ENCODE measurements around the gene PAWR.
"Not testable (repeated sequence)": the region's sequence is repeated elsewhere in the genome, so short reads cannot be mapped to it uniquely, and the experiment has no call there.

The PAWR gene

DNA sequence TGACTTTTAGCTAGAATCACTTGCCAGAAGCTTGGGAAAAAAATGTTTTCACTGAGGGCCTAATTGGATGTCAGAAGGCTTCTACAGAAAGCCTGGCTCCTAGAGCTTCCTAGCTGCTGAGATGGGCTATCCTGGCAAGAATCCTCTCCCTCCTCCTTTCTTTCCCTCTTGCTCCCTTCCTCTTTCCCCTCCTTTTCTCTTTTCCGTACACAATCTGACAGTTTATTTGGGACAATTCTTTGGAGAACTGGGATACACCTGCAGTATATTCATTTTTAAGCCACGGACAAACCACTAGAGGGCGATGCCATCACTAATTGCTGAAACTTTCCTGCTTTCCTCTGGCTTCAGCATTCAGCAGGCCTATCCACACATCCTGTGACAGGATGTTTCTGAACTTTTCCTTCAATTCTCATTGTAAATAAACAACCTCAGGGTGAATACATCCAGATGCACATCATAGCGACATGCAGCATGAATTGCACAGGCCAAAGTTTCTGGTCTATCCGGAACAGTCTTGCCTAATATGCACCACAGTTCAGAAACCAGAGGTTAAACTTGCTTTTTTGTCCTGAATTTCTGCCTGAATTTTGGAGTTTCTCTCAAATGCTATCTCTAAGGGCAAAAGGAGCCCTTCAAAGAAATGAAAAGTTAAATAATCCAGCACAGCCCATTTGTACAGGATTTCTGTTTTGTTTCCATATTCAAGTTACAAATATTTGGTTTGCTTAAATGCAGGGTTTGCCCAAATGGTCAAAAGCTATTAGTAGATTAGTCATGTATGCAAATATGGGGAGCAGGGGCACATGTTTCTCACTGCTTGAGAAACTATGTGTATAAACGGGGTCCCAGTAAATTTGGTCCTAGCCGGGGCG lies 142.8 kb downstream of the PAWR start:
- 0 out of 2 replicates have a peak overlapping the region, but pooled peaks have one; percentile 9 for H3K4me3 ChIP-seq (ENCODE audit: low read depth, low read length)

DNA sequence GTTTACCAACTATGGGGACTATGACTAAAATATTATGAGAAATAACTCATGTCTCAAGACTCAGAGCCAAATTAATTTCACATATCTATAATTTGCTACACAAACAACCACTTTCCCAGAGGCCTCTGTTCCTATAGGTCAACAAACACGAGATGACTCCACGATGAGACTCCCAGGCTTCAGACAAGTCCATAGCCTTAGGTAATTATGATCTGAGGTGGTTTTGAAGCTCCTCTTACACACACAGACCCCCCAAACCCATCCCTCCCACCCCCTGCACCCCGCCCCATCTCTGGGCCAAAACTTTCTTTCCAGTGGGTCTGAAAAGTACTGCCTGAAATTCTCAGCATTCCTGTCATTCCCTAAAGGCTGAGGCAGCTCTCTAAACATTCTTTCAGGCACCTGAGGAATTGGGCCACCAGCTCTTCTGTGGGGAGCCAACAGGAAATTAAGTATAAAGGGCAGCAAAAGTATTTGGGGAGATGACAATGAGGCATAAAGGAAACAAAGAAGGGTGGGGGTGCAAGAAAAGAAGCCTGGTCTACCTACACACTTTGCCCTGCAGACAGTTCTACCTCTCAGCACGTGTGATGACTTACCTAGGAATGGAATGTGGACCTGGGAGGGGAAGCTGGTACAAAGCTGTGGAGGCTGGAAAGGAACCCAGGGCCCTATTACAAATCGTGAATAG lies 143.6 kb downstream of the PAWR start:
- H3K27me3 ChIP-seq (ENCODE audit: control insufficient read depth, insufficient read depth, low read length), result no peaks in the 10 kb centered on the region
- H3K27ac ChIP-seq (ENCODE audit: low read depth, low read length), result peak overlapping the region; percentile 98
- no peaks in the 10 kb centered on the region for H3K9me3 ChIP-seq (ENCODE audit: control insufficient read depth, insufficient read depth, low read depth, low read length)
- no peak overlapping the region for H3K4me3 ChIP-seq (ENCODE audit: low read depth, low read length)
- H3K9ac ChIP-seq (ENCODE audit: low read length), result peak overlapping the region; percentile 88
- peaks cover 44% of the 10 kb centered on the region for H3K36me3 ChIP-seq (ENCODE audit: control insufficient read depth, insufficient read depth, low read length)
- peaks cover 43% of the 10 kb centered on the region for H3K4me1 ChIP-seq (ENCODE audit: control insufficient read depth, insufficient read depth, low read length)

More for the DNA sequence above, 142.8 kb downstream of the PAWR start:
- peak overlapping the region; percentile 89 for H3K27ac ChIP-seq (ENCODE audit: low read depth, low read length)
- peak overlapping the region; percentile 78 for H3K9ac ChIP-seq (ENCODE audit: low read length)
- no peaks in the 10 kb centered on the region for H3K27me3 ChIP-seq (ENCODE audit: control insufficient read depth, insufficient read depth, low read length)
- peaks cover 43% of the 10 kb centered on the region for H3K4me1 ChIP-seq (ENCODE audit: control insufficient read depth, insufficient read depth, low read length)
- H3K9me3 ChIP-seq (ENCODE audit: control insufficient read depth, insufficient read depth, low read depth, low read length), result peaks cover under 1% of the 10 kb centered on the region; the same call in 1 of the 2 replicates
- H3K36me3 ChIP-seq (ENCODE audit: control insufficient read depth, insufficient read depth, low read length), result peaks cover 52% of the 10 kb centered on the region

DNA sequence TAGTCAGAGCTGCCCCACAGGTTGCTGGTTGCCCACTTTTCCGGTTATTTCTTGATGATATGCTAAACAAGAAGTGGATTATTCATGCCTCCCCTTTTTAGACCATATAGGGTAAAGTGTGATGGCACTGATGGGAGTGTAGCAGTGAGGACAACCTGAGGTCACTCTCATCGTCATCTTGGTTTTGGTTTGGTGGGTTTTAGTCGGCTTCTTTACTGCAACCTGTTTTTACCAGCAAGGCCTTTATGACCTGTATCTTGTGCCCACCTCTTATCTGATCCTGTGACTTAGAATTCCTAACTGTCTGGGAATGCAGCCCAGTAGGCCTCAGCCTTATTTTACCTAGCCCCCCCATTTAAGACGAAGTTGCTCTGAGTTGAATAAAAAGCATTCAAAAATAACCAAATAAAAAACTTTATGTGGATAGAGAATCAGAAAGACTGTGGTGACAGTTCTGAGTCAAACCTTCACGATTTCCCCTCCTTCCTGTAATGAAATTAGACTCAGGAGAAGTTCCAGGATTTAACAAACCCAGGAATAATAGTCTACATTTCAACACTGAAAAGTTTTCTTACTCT lies 144.2 kb downstream of the PAWR start:
- H3K4me3 ChIP-seq (ENCODE audit: low read depth, low read length), result no peak overlapping the region

GRCh38 chr12:79544439-79544838 lies 146.3 kb downstream of the PAWR start:
- peaks cover 40% of the 10 kb centered on the region for H3K36me3 ChIP-seq (ENCODE audit: control insufficient read depth, insufficient read depth, low read length)
- not testable (repeated sequence) for H3K9me3 ChIP-seq (ENCODE audit: control insufficient read depth, insufficient read depth, low read depth, low read length); H3K27ac ChIP-seq (ENCODE audit: low read depth, low read length)

More for the DNA sequence above, 144.2 kb downstream of the PAWR start:
- H3K9ac ChIP-seq (ENCODE audit: low read length), result peak overlapping the region; percentile 88
- peaks cover 43% of the 10 kb centered on the region for H3K4me1 ChIP-seq (ENCODE audit: control insufficient read depth, insufficient read depth, low read length)
- H3K9me3 ChIP-seq (ENCODE audit: control insufficient read depth, insufficient read depth, low read depth, low read length), result no peaks in the 10 kb centered on the region
- no peaks in the 10 kb centered on the region for H3K27me3 ChIP-seq (ENCODE audit: control insufficient read depth, insufficient read depth, low read length)
- peaks cover 46% of the 10 kb centered on the region for H3K36me3 ChIP-seq (ENCODE audit: control insufficient read depth, insufficient read depth, low read length)
- peak overlapping the region; percentile 98 for H3K27ac ChIP-seq (ENCODE audit: low read depth, low read length)

GRCh38 chr12:79537675-79538074 lies 153.1 kb downstream of the PAWR start:
- H3K27ac ChIP-seq (ENCODE audit: low read depth, low read length), result no peak overlapping the region
- no peak overlapping the region for H3K4me3 ChIP-seq (ENCODE audit: low read depth, low read length)
- H3K36me3 ChIP-seq (ENCODE audit: control insufficient read depth, insufficient read depth, low read length), result peaks cover 3% of the 10 kb centered on the region; the same call in 1 of the 2 replicates
- H3K9ac ChIP-seq (ENCODE audit: low read length), result no peak overlapping the region
- H3K27me3 ChIP-seq (ENCODE audit: control insufficient read depth, insufficient read depth, low read length), result no peaks in the 10 kb centered on the region
- peaks cover 32% of the 10 kb centered on the region for H3K4me1 ChIP-seq (ENCODE audit: control insufficient read depth, insufficient read depth, low read length)
- H3K9me3 ChIP-seq (ENCODE audit: control insufficient read depth, insufficient read depth, low read depth, low read length), result no peaks in the 10 kb centered on the region

More at GRCh38 chr12:79544439-79544838, 146.3 kb downstream of the PAWR start:
- H3K9ac ChIP-seq (ENCODE audit: low read length), result peak overlapping the region; percentile 78
- not testable (repeated sequence) for H3K27me3 ChIP-seq (ENCODE audit: control insufficient read depth, insufficient read depth, low read length)
- peak overlapping the region; percentile 12; the same call in 1 of the 2 replicates for H3K4me3 ChIP-seq (ENCODE audit: low read depth, low read length)
- peaks cover 36% of the 10 kb centered on the region for H3K4me1 ChIP-seq (ENCODE audit: control insufficient read depth, insufficient read depth, low read length)

DNA sequence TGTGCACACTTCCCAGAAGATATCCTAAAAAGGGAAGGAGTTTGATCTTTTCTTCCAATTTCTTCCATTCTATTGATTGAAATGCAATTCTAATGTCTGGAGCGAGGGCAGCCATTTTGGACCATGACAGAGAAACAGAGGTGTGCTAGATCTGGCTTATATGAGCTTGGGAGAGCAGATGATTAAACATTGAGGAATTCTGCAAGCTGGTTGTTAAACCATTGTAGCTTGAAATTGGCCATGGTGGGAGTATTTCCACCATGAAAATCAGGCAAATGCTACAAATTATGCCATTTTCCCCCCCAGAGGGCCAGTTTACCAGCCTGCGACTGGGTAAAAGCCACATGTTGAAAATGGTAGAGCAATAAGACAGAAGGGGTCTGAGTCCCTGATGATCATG lies 155.0 kb downstream of the PAWR start:
- Histone ChIP-seq H3K9me3 (ENCODE audit: control insufficient read depth, insufficient read depth, low read depth, low read length) (no peaks in the 10 kb centered on the region), H3K4me1 (ENCODE audit: control insufficient read depth, insufficient read depth, low read length) (peaks cover 36% of the 10 kb centered on the region)

More for the DNA sequence above, 155.0 kb downstream of the PAWR start:
- no peak overlapping the region for H3K4me3 ChIP-seq (ENCODE audit: low read depth, low read length)
- no peaks in the 10 kb centered on the region for H3K27me3 ChIP-seq (ENCODE audit: control insufficient read depth, insufficient read depth, low read length)
- H3K36me3 ChIP-seq (ENCODE audit: control insufficient read depth, insufficient read depth, low read length), result no peaks in the 10 kb centered on the region
- H3K9ac ChIP-seq (ENCODE audit: low read length), result no peak overlapping the region
- no peak overlapping the region for H3K27ac ChIP-seq (ENCODE audit: low read depth, low read length)

Measured in HUES6 (cell line).